ENCODE results near the gene COA6.

DNA sequence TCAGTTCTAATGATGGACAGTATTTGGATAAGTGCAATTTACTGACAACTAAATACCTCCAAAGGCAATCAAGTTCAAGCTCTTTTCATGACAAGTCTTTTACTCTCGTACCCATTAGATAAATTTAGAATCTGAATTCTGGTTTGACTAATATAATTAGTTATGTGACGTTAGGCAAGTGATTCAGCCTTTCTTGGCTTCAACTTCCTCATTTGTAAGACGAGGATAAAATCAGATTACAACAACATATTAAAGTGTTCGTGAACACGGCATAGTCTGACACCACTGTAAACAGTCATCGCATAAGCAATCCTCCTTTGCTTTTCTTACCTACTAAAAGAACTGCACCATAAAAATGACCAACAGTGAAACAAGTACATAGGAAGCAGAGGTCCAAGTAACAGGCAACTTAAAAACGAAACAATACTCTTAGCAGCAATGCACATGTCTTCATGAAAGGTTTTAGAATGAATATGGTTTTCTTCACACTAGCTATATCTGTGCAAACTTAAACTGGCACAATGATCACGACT lies 25.7 kb downstream of the COA6 start:
- TF ChIP-seq, protein P1, sequence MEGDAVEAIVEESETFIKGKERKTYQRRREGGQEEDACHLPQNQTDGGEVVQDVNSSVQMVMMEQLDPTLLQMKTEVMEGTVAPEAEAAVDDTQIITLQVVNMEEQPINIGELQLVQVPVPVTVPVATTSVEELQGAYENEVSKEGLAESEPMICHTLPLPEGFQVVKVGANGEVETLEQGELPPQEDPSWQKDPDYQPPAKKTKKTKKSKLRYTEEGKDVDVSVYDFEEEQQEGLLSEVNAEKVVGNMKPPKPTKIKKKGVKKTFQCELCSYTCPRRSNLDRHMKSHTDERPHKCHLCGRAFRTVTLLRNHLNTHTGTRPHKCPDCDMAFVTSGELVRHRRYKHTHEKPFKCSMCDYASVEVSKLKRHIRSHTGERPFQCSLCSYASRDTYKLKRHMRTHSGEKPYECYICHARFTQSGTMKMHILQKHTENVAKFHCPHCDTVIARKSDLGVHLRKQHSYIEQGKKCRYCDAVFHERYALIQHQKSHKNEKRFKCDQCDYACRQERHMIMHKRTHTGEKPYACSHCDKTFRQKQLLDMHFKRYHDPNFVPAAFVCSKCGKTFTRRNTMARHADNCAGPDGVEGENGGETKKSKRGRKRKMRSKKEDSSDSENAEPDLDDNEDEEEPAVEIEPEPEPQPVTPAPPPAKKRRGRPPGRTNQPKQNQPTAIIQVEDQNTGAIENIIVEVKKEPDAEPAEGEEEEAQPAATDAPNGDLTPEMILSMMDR (IDR thresholded peaks at IDR 0.05): no peak
- no peak for TF ChIP-seq POLR2A (IDR thresholded peaks at IDR 0.05)

Measured in Peyer's patch (tissue), 4 donors.